ENCODE results near the gene ZNF668.

DNA sequence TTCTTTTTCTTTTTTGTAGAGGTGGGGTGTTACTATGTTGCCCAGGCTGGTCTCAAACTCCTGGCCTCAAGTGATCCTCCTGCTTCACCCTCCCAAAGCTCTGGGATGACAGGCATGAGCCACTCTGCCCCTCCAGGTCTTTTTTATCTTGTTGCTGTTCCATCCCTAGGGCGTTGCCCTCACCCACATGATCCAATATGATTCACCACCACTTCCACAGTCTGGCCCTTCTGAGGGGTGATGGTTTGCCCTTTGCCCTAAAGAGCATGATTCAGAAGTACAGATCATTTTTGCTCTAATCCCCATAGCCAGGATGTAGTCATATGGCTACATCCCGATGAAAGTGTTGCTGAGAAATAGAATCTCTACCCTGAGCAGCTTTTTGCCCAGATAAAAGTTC lies 21.9 kb downstream of the ZNF668 start:
- TF ChIP-seq, protein P1, sequence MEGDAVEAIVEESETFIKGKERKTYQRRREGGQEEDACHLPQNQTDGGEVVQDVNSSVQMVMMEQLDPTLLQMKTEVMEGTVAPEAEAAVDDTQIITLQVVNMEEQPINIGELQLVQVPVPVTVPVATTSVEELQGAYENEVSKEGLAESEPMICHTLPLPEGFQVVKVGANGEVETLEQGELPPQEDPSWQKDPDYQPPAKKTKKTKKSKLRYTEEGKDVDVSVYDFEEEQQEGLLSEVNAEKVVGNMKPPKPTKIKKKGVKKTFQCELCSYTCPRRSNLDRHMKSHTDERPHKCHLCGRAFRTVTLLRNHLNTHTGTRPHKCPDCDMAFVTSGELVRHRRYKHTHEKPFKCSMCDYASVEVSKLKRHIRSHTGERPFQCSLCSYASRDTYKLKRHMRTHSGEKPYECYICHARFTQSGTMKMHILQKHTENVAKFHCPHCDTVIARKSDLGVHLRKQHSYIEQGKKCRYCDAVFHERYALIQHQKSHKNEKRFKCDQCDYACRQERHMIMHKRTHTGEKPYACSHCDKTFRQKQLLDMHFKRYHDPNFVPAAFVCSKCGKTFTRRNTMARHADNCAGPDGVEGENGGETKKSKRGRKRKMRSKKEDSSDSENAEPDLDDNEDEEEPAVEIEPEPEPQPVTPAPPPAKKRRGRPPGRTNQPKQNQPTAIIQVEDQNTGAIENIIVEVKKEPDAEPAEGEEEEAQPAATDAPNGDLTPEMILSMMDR (IDR thresholded peaks at IDR 0.05) = no peak
- TF ChIP-seq EZH2 (IDR thresholded peaks at IDR 0.05; ENCODE audit: borderline replicate concordance, insufficient read depth, low read depth, low read length, poor library complexity, severe bottlenecking) = no peak
